SK-N-SH treated with all-trans-retinoic acid at 6 μM for 48 hours (cell line): ENCODE data around the gene ARL15.

Experiments
- CSDC2 ChIP-seq: fragments of 250-450 bp; sonication (Bioruptor Pico); IDR thresholded peaks from 2 replicates; pipeline ENCODE4 v1.5.0; 2020; ENCODE audit warnings: mild to moderate bottlenecking, moderate library complexity
- ESRRG ChIP-seq: fragments of 250-450 bp; sonication (Bioruptor Pico); IDR thresholded peaks from 2 replicates; pipeline ENCODE4 v1.6.1; 2021; ENCODE audit warnings: mild to moderate bottlenecking
- ISL1 ChIP-seq: fragments of 250-450 bp; sonication (Bioruptor Pico); IDR thresholded peaks from 2 replicates; pipeline ENCODE4 v2.1.2; 2022; ENCODE audit warnings: mild to moderate bottlenecking, moderate library complexity
- PPARA ChIP-seq: fragments of 250-450 bp; sonication (Bioruptor Pico); IDR thresholded peaks from 2 replicates; pipeline ENCODE4 v1.5.0; 2020; ENCODE audit warnings: mild to moderate bottlenecking, borderline replicate concordance
- ZC3H10 ChIP-seq: fragments of 250-450 bp; sonication (Bioruptor Pico); IDR thresholded peaks from 2 replicates; pipeline ENCODE4 v1.5.1; 2021; ENCODE audit warnings: mild to moderate bottlenecking, moderate library complexity
- ZFP3 ChIP-seq: fragments of 250-450 bp; sonication (Bioruptor Pico); IDR thresholded peaks from 2 replicates; pipeline ENCODE4 v1.5.0; 2020; ENCODE audit warnings: mild to moderate bottlenecking, moderate library complexity
- ZFP30 ChIP-seq: fragments of 450-650 bp; formaldehyde crosslinking; IDR thresholded peaks from 2 replicates; pipeline ENCODE4 v1.5.0; 2022; ENCODE audit warnings: mild to moderate bottlenecking, moderate library complexity
- TF ChIP-seq, protein P1 (sequence below): fragments of 250-450 bp; sonication (Bioruptor Pico); IDR thresholded peaks from 2 replicates; pipeline ENCODE4 v1.5.1; 2020; ENCODE audit warnings: low read depth, mild to moderate bottlenecking, moderate library complexity
- TF ChIP-seq, protein P2 (sequence below): fragments of 250-450 bp; sonication (Bioruptor Pico); IDR thresholded peaks from 2 replicates; pipeline ENCODE4 v1.8.0; 2020; ENCODE audit warnings: mild to moderate bottlenecking, moderate library complexity, borderline replicate concordance

DNA sequence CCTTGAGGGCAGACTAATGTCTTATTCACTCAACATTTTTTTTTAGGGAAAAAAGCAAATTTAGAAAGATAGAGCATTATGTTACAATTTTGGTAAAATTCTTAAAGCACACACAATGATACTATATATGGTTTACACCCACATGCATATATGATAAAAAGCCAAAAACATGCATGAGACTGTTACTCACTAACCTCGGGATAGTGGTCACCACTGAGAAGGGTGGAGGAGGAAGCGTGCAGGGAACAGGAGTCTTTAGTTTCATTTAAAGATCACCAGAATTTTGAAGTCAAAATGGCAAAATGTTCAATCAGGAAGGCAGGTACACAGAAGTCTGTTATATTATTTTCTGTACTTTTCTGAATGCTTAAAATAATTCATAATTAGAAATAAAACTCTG is 9.2 kb downstream of the ARL15 start:
- TF ChIP-seq ISL1 (CRISPR knock-in tag) (no peak), CSDC2 (no peak), ZC3H10 (CRISPR knock-in tag) (no peak), PPARA (CRISPR knock-in tag) (no peak), ZFP30 (CRISPR knock-in tag) (no peak), ZFP3 (no peak), ESRRG (CRISPR knock-in tag) (no peak)
- TF ChIP-seq, protein P1, sequence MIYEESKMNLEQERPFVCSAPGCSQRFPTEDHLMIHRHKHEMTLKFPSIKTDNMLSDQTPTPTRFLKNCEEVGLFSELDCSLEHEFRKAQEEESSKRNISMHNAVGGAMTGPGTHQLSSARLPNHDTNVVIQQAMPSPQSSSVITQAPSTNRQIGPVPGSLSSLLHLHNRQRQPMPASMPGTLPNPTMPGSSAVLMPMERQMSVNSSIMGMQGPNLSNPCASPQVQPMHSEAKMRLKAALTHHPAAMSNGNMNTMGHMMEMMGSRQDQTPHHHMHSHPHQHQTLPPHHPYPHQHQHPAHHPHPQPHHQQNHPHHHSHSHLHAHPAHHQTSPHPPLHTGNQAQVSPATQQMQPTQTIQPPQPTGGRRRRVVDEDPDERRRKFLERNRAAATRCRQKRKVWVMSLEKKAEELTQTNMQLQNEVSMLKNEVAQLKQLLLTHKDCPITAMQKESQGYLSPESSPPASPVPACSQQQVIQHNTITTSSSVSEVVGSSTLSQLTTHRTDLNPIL (CRISPR knock-in tag) = no peak
- TF ChIP-seq, protein P2, sequence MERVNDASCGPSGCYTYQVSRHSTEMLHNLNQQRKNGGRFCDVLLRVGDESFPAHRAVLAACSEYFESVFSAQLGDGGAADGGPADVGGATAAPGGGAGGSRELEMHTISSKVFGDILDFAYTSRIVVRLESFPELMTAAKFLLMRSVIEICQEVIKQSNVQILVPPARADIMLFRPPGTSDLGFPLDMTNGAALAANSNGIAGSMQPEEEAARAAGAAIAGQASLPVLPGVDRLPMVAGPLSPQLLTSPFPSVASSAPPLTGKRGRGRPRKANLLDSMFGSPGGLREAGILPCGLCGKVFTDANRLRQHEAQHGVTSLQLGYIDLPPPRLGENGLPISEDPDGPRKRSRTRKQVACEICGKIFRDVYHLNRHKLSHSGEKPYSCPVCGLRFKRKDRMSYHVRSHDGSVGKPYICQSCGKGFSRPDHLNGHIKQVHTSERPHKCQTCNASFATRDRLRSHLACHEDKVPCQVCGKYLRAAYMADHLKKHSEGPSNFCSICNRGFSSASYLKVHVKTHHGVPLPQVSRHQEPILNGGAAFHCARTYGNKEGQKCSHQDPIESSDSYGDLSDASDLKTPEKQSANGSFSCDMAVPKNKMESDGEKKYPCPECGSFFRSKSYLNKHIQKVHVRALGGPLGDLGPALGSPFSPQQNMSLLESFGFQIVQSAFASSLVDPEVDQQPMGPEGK (CRISPR knock-in tag) = no peak
